GM23248 (cell line): ENCODE data around the gene COL18A1. TPM values are rescaled to one million over a fixed set of nuclear protein-coding genes. Genes with fewer than 3 reads are reported as not detected.

Experiments
- DNase-seq: peaks from one replicate; pipeline ENCODE4 v3.0.0-alpha.2; 2015
- H2AFZ ChIP-seq: fragments of 200-600 bp; sonication (generic); 2 replicates; pipeline ENCODE4 v1.6.1; 2016; ENCODE audit warnings: antibody characterized with exemption
- H3F3A ChIP-seq: fragments of 200-600 bp; sonication (generic); 2 replicates; pipeline ENCODE4 v1.6.1; 2016; ENCODE audit warnings: mild to moderate bottlenecking, antibody characterized with exemption, mixed run types; ENCODE audit not compliant: insufficient read depth
- H3K27ac ChIP-seq: fragments of 200-600 bp; sonication (generic); 2 replicates; pipeline ENCODE4 v1.5.1; 2016; ENCODE audit warnings: mild to moderate bottlenecking
- H3K27me3 ChIP-seq: fragments of 200-600 bp; sonication (generic); replicated peaks from 2 replicates; pipeline ENCODE4 v1.6.1; 2016; ENCODE audit warnings: mild to moderate bottlenecking; ENCODE audit not compliant: insufficient read depth
- H3K36me3 ChIP-seq: fragments of 200-600 bp; sonication (generic); 2 replicates; pipeline ENCODE4 v1.6.1; 2016; ENCODE audit warnings: low read depth, mild to moderate bottlenecking
- H3K4me1 ChIP-seq: fragments of 200-600 bp; sonication (generic); 2 replicates; pipeline ENCODE4 v1.6.1; 2016; ENCODE audit warnings: mild to moderate bottlenecking; ENCODE audit not compliant: insufficient read depth
- H3K4me2 ChIP-seq: fragments of 200-600 bp; sonication (generic); one replicate; pipeline ENCODE4 v1.6.1; 2016; ENCODE audit warnings: mild to moderate bottlenecking; ENCODE audit not compliant: unreplicated experiment
- H3K4me3 ChIP-seq: fragments of 200-600 bp; sonication (generic); 2 replicates; pipeline ENCODE4 v1.5.1; 2016; ENCODE audit warnings: mild to moderate bottlenecking
- H3K79me2 ChIP-seq: fragments of 200-600 bp; sonication (generic); 2 replicates; pipeline ENCODE4 v1.6.1; 2016; ENCODE audit warnings: mild to moderate bottlenecking; ENCODE audit not compliant: insufficient read depth
- H3K9ac ChIP-seq: fragments of 200-600 bp; sonication (generic); 2 replicates; pipeline ENCODE4 v1.6.1; 2016; ENCODE audit warnings: mild to moderate bottlenecking
- H3K9me2 ChIP-seq: fragments of 200-600 bp; sonication (generic); 2 replicates; pipeline ENCODE4 v1.6.1; 2016; ENCODE audit warnings: mixed run types, mild to moderate bottlenecking, moderate library complexity; ENCODE audit not compliant: insufficient read depth
- H3K9me3 ChIP-seq: fragments of 200-600 bp; sonication (generic); one replicate; pipeline ENCODE4 v1.6.1; 2017; ENCODE audit warnings: low read depth
- H4K20me1 ChIP-seq: fragments of 200-600 bp; sonication (generic); 2 replicates; pipeline ENCODE4 v1.6.0; 2016; ENCODE audit not compliant: insufficient read depth
- EZH2 ChIP-seq: fragments of 200-600 bp; sonication (generic); IDR thresholded peaks from 2 replicates; pipeline ENCODE4 v1.6.1; 2018; ENCODE audit warnings: antibody characterized with exemption, mild to moderate bottlenecking; ENCODE audit not compliant: insufficient read depth, poor library complexity, severe bottlenecking
- EZH2phosphoT487 ChIP-seq: fragments of 200-600 bp; sonication (generic); IDR thresholded peaks from 2 replicates; pipeline ENCODE4 v1.6.1; 2018; ENCODE audit warnings: antibody characterized with exemption, moderate library complexity, mild to moderate bottlenecking, low read depth; ENCODE audit not compliant: insufficient read depth
- WGBS, 2 experiments: methylation state at CpG; one replicate each; pipeline ENCODE4 v1.1.6; 2015 to 2017; ENCODE audit warnings: low lambda C conversion rate in 2 of 2, low coverage in 1 of 2; ENCODE audit errors: missing lambda C conversion rate in 2 of 2; 5-methylcytosine and 5-hydroxymethylcytosine counted together
- in situ Hi-C: fragments of 300-500 bp; cut with MboI; formaldehyde crosslinking; loops from 2 replicates; pipeline ENCODE4 v1.15.0; 2020
- polyA plus RNA-seq: library from polyadenylated mRNA; unstranded; fragments of >200 nt; fragmentation: Nextera tagmentation; extraction: Ambion mirVana; gene quantifications from 2 replicates; pipeline ENCODE4 v1.2.1, GENCODE V29; 2016
- total RNA-seq: library from RNA; depleted of rRNA; stranded (reverse); fragments of >200 nt; shearing (Covaris generic); gene quantifications from 2 replicates; pipeline ENCODE4 v1.2.3, GENCODE V29; 2014

COL18A1 gene
- total and polyA plus RNA-seq, 2 experiments from 2014 or later: 1.7 to 30.5 TPM

GRCh38 chr21:45396620-45396995 lies 8.4 kb upstream of the COL18A1 start:
- Histone ChIP-seq H2AFZ (no peak overlapping the region), H3K9me2 (no peaks in the 10 kb centered on the region), H3F3A (no peaks in the 10 kb centered on the region), H3K36me3 (no peaks in the 10 kb centered on the region), H3K9me3 (no peaks in the 10 kb centered on the region), H3K4me1 (no peaks in the 10 kb centered on the region), H3K79me2 (no peaks in the 10 kb centered on the region), H3K4me3 (no peak overlapping the region), H3K27ac (no peak overlapping the region), H4K20me1 (no peaks in the 10 kb centered on the region), H3K4me2 (no peak overlapping the region), H3K9ac (no peak overlapping the region), H3K27me3 (peaks cover 8% of the 10 kb centered on the region; the same call in 1 of the 2 replicates)
- in situ Hi-C loops: no loop called here
- TF ChIP-seq EZH2: no peak
- TF ChIP-seq EZH2phosphoT487: no peak
- DNase-seq: no peak
- 81 to 85% methylated on average over 8 of the region's 8 CpGs for WGBS, 2 experiments

GRCh38 chr21:45397381-45397780 lies 7.6 kb upstream of the COL18A1 start:
- no peaks in the 10 kb centered on the region for H3K9me2 ChIP-seq
- H3K4me1 ChIP-seq: no peaks in the 10 kb centered on the region
- in situ Hi-C loops: no loop called here
- no peaks in the 10 kb centered on the region for H3K9me3 ChIP-seq
- H3K9ac ChIP-seq: no peak overlapping the region
- H3K27ac ChIP-seq: no peak overlapping the region
- H2AFZ ChIP-seq: no peak overlapping the region
- no peak for DNase-seq
- WGBS, 2 experiments: 39 to 44% methylated on average over 2 of the region's 2 CpGs
- no peaks in the 10 kb centered on the region for H4K20me1 ChIP-seq
- H3K79me2 ChIP-seq: no peaks in the 10 kb centered on the region
- no peak for TF ChIP-seq EZH2phosphoT487
- TF ChIP-seq EZH2: no peak
- no peak overlapping the region for H3K4me2 ChIP-seq
- H3K36me3 ChIP-seq: no peaks in the 10 kb centered on the region
- H3K27me3 ChIP-seq: peaks cover 8% of the 10 kb centered on the region; the same call in 1 of the 2 replicates
- no peaks in the 10 kb centered on the region for H3F3A ChIP-seq
- no peak overlapping the region for H3K4me3 ChIP-seq

GRCh38 chr21:45401054-45401518 lies 3.9 kb upstream of the COL18A1 start:
- DNase-seq: peak; percentile 40
- no peaks in the 10 kb centered on the region for H3K9me3 ChIP-seq
- H3F3A ChIP-seq: no peaks in the 10 kb centered on the region
- TF ChIP-seq EZH2phosphoT487: no peak
- no peak for TF ChIP-seq EZH2
- no peak overlapping the region for H2AFZ ChIP-seq
- H3K4me1 ChIP-seq: no peaks in the 10 kb centered on the region
- no peak overlapping the region for H3K4me2 ChIP-seq
- in situ Hi-C loops: no loop called here
- H3K9ac ChIP-seq: no peak overlapping the region
- WGBS, 2 experiments: 79 to 86% methylated on average over 4 to 7 of the region's 7 CpGs
- no peaks in the 10 kb centered on the region for H4K20me1 ChIP-seq
- no peak overlapping the region for H3K4me3 ChIP-seq
- no peaks in the 10 kb centered on the region for H3K9me2 ChIP-seq
- H3K27me3 ChIP-seq: peaks cover 8% of the 10 kb centered on the region; the same call in 1 of the 2 replicates
- H3K27ac ChIP-seq: no peak overlapping the region
- H3K79me2 ChIP-seq: no peaks in the 10 kb centered on the region
- H3K36me3 ChIP-seq: no peaks in the 10 kb centered on the region

- no peaks in the 10 kb centered on the region for H3K9me2 ChIP-seq
- no peaks in the 10 kb centered on the region for H3K36me3 ChIP-seq
- no peaks in the 10 kb centered on the region for H3K79me2 ChIP-seq
- H3K9ac ChIP-seq: no peak overlapping the region
- no peak for TF ChIP-seq EZH2phosphoT487
- no peak for TF ChIP-seq EZH2
- DNase-seq: no peak
- no peak overlapping the region for H3K4me3 ChIP-seq
- H4K20me1 ChIP-seq: no peaks in the 10 kb centered on the region
- WGBS, 2 experiments: 88 to 92% methylated on average over 17 of the region's 17 CpGs
- H3F3A ChIP-seq: no peaks in the 10 kb centered on the region
- H3K27ac ChIP-seq: no peak overlapping the region
- no peaks in the 10 kb centered on the region for H3K4me1 ChIP-seq
- no peak overlapping the region for H3K4me2 ChIP-seq
- H2AFZ ChIP-seq: no peak overlapping the region
- H3K9me3 ChIP-seq: no peaks in the 10 kb centered on the region
- H3K27me3 ChIP-seq: 0 out of 2 replicates have a peak, but pooled peaks cover 7% of the 10 kb centered on the region
- in situ Hi-C loops: no loop called here
These were observed 2.8 kb upstream of the COL18A1 start for GRCh38 chr21:45401916-45402900.
